PFSK-1 (cell line): ENCODE measurements around the gene CAPN14.

ENCODE experiments used
- FOXP2 ChIP-seq: optimal IDR thresholded peaks from 2 replicates; pipeline ENCODE3; 2011; ENCODE audit warnings: borderline replicate concordance, control low read depth, inconsistent platforms; ENCODE audit not compliant: insufficient read depth; ENCODE audit errors: extremely low read length, extremely low read depth
- POLR2AphosphoS5 ChIP-seq: IDR thresholded peaks from 2 replicates; pipeline ENCODE4 v1.6.1; 2012; ENCODE audit warnings: low read depth, mild to moderate bottlenecking, control low read depth, low read length, moderate library complexity
- SIN3A ChIP-seq: IDR thresholded peaks from 2 replicates; pipeline ENCODE4 v1.6.1; 2012; ENCODE audit warnings: mild to moderate bottlenecking, low read length, moderate library complexity, borderline replicate concordance; ENCODE audit not compliant: insufficient read depth
- TAF1 ChIP-seq: IDR thresholded peaks from 2 replicates; pipeline ENCODE4 v1.6.1; 2012; ENCODE audit warnings: low read length, control low read depth, borderline replicate concordance; ENCODE audit not compliant: insufficient read depth
- TF ChIP-seq, protein P1 (sequence below), 2 experiments: IDR thresholded peaks; 2 replicates each; pipeline versions ENCODE4 v1.6.1 to v1.8.0; 2011 to 2012; ENCODE audit warnings: low read depth in 2 of 2, low read length in 2 of 2, control low read depth in 1 of 2, inconsistent platforms in 1 of 2, mild to moderate bottlenecking in 1 of 2, moderate library complexity in 1 of 2; ENCODE audit not compliant: insufficient read depth in 1 of 2

The CAPN14 gene

DNA sequence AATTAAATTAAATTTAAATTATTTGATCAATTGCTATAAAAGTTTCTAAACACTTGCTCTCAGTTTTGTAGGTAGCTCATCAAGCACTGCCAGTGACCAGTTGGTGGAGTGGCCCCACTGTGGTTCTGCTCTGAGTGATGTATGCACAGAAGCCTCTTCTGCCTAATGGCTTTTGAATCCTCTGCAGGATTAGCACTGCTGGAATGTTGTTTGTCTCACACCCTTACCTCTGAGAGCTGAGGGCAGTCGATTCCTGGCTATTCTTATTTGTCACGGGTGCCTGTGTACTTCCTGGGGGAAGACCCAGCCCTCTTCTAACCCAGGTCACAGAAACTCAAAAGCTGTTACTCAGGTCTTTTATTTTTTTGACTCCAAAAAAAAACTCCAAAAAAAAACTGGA is 9.5 kb downstream of the CAPN14 start:
- TF ChIP-seq SIN3A = no peak
- no peak for TF ChIP-seq FOXP2

DNA sequence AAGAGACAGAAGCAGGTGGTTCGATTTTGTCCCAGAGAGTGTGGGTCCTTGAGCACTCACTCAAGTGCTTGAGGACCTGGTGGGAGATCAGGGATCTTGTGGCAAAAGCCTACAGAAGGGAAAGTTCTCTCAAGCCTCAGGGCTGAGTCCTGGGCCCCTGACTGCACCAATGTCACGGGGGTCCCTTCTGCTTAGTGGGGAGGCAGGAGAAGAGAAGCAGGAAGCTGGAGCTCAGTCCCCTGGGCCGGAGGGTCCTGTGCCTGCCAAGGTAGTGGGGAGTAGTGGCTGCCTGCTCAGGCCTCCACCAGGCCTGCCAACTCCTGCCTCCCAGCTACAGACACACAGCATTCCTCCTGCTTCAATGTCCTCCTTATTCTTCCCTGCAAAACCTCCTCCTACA is 11.7 kb downstream of the CAPN14 start:
- no peak for TF ChIP-seq POLR2AphosphoS5
- TF ChIP-seq SIN3A = no peak
- TF ChIP-seq, protein P1, sequence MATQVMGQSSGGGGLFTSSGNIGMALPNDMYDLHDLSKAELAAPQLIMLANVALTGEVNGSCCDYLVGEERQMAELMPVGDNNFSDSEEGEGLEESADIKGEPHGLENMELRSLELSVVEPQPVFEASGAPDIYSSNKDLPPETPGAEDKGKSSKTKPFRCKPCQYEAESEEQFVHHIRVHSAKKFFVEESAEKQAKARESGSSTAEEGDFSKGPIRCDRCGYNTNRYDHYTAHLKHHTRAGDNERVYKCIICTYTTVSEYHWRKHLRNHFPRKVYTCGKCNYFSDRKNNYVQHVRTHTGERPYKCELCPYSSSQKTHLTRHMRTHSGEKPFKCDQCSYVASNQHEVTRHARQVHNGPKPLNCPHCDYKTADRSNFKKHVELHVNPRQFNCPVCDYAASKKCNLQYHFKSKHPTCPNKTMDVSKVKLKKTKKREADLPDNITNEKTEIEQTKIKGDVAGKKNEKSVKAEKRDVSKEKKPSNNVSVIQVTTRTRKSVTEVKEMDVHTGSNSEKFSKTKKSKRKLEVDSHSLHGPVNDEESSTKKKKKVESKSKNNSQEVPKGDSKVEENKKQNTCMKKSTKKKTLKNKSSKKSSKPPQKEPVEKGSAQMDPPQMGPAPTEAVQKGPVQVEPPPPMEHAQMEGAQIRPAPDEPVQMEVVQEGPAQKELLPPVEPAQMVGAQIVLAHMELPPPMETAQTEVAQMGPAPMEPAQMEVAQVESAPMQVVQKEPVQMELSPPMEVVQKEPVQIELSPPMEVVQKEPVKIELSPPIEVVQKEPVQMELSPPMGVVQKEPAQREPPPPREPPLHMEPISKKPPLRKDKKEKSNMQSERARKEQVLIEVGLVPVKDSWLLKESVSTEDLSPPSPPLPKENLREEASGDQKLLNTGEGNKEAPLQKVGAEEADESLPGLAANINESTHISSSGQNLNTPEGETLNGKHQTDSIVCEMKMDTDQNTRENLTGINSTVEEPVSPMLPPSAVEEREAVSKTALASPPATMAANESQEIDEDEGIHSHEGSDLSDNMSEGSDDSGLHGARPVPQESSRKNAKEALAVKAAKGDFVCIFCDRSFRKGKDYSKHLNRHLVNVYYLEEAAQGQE (IDR thresholded peaks at IDR 0.05; ENCODE audit: insufficient read depth in 1 of 2, low read depth in 2 of 2, low read length in 2 of 2) = no peak
- no peak for TF ChIP-seq FOXP2
- no peak for TF ChIP-seq TAF1

DNA sequence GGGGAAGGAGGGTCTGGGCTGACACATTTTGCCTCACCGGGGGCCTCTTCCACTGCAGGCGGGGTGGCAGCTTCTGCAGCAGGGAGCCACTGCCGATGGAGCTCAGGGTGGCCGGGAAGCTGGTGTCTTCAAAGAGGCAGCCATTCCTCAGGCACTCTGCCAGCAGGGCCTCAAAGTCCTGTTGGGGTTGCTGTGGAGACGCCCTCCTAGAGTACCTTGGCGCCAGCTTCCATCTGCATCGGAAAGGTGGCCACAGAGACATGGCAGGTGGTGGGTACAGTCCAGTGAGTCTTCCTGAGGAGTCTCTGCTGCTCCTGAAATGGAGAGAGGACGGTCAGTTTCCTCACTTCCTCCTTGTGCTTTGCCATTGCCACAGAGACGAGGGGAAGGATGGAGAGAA is 12.1 kb downstream of the CAPN14 start:
- no peak for TF ChIP-seq FOXP2
- TF ChIP-seq, protein P1 (IDR thresholded peaks at IDR 0.05; ENCODE audit: insufficient read depth in 1 of 2, low read depth in 2 of 2, low read length in 2 of 2) = no peak
- no peak for TF ChIP-seq POLR2AphosphoS5
- no peak for TF ChIP-seq TAF1
- TF ChIP-seq SIN3A = no peak

DNA sequence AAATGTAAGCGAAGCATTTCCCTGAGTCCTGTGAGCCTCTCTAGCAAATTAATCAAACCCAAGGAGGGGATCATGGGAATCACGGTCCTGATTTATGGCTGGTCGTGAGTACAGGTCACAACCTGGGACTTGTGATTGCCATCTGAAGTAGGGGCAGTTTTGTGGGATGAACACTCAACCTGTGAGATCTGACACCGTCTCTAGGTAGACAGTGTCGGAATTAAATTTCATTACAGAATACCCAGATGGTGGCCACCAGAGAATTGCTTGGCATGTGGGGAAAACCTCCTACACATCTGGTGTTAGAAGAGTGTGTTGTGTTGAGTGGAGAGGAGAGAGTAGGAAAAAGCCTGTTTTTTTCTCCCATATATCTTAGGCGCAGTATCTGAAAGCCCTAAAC is 12.5 kb downstream of the CAPN14 start:
- TF ChIP-seq TAF1 (no peak), SIN3A (no peak), POLR2AphosphoS5 (no peak), FOXP2 (no peak)
- TF ChIP-seq, protein P1 (IDR thresholded peaks at IDR 0.05; ENCODE audit: insufficient read depth in 1 of 2, low read depth in 2 of 2, low read length in 2 of 2) = no peak

DNA sequence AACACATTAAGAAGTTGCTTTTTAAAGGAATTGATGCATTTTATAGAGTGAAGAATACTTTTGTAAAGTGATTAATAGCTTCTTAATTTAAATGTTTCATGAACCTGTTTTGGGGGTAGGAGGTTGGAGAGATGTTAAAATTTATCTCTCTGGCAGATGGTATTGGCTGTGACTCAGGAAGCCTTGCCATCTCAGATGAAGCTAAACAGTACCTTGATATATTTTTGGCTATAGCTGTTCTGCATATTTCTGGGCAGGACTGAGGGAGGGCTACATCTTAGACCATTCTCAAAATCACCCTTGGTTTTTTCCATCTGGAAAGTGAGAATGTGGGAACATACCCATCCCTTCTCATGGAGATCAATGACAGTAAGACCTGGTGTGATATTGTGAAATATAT is 13.4 kb downstream of the CAPN14 start:
- TF ChIP-seq TAF1 = no peak
- no peak for TF ChIP-seq FOXP2
- TF ChIP-seq SIN3A = no peak

DNA sequence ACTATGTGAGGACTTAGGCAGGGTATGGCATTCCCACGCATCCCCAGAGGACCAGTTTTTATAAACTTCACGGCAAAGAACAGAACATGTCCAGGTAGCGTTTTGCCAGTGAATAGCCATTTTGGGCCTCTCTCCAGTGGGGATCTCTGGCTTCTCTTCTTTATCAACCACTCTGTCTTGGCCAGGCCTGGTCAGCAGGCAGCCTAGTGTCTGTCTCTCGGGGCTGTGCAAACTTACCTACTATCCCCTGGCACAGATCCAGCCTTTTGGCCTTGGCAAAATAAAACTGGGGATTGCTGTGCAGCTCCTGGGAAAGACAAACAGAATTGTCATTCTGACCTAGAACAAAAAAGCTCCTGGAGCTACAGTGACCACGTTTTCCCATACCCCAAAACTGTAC is 14.5 kb downstream of the CAPN14 start:
- TF ChIP-seq POLR2AphosphoS5 (no peak), FOXP2 (no peak), SIN3A (no peak), TAF1 (no peak)
- TF ChIP-seq, protein P1 (IDR thresholded peaks at IDR 0.05; ENCODE audit: insufficient read depth in 1 of 2, low read depth in 2 of 2, low read length in 2 of 2) = no peak
